ENCODE results near the gene CDK14. TPM values are rescaled to one million over a fixed set of nuclear protein-coding genes. Genes with fewer than 3 reads are reported as not detected.

The CDK14 gene
- total and polyA plus RNA-seq, 10 of the 15 experiments (the other 5 are each of a cell fraction or from before 2014, with no cell fraction given), result 6.5 to 61.3 (median 24.2) TPM

DNA sequence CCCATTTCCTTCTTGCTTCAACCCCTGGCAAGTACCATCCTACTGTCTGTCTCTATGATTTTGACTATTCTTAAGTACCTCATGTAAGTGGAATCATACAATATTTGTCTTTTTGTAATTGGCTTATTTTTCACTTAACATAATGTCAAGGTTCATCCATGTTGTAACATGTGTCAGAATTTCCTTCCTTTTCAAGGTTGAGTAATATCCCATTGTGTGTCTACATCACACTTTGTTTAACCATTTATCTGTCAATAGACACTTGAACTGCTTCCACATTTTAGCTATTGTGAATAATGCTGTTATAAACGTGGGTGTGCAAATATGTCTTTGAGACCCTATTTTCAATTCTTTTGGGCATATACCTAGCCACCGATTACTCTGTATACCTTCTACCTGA lies 14.0 kb upstream of the CDK14 start:
- H3K9me3 ChIP-seq (replicated peaks; ENCODE audit: control insufficient read depth, insufficient read depth, low read length), result no peaks in the 10 kb centered on the region
- ATAC-seq (no peak), DNase-seq (ENCODE audit: low read depth, low spot score) (no peak), FAIRE-seq (no peak)
- H3K9ac ChIP-seq (ENCODE audit: control insufficient read depth, insufficient read depth, low read length), result no peak overlapping the region
- no peaks in the 10 kb centered on the region for H3K79me2 ChIP-seq (ENCODE audit: control insufficient read depth, insufficient read depth, low read length)
- POLR2A ChIA-PET, result no interaction called here
- BruUV-seq (replicated peaks), result no TSS peak
- no peak overlapping the region for H3K27ac ChIP-seq (ENCODE audit: control insufficient read depth, insufficient read depth)
- no peaks in the 10 kb centered on the region for H3K27me3 ChIP-seq (replicated peaks in 1 of 2; ENCODE audit: control insufficient read depth in 2 of 2, insufficient read depth in 2 of 2, low read length in 1 of 2)
- in situ Hi-C loops (cut with MboI) (no loop called here), intact Hi-C loops (cut with micrococcal nuclease; ENCODE audit: unreplicated experiment) (no loop called here)
- H4K20me1 ChIP-seq (ENCODE audit: control insufficient read depth, insufficient read depth), result no peaks in the 10 kb centered on the region
- no peak overlapping the region for H2AFZ ChIP-seq (ENCODE audit: control insufficient read depth, low read depth, low read length)
- WGBS (ENCODE audit: insufficient coverage, insufficient replicate concordance, low lambda C conversion rate, missing lambda C conversion rate), result 71% methylated on average over 2 of the region's 2 CpGs
- H3K36me3 ChIP-seq (ENCODE audit: control insufficient read depth in 2 of 2, insufficient read depth in 2 of 2, low read length in 1 of 2), result no peaks in the 10 kb centered on the region
- H3K4me1 ChIP-seq (ENCODE audit: control insufficient read depth, insufficient read depth, low read length), result no peaks in the 10 kb centered on the region
- no peak for TF ChIP-seq CEBPB (IDR thresholded peaks at IDR 0.05; ENCODE audit: borderline replicate concordance in 1 of 2, low read depth in 2 of 2, low read length in 2 of 2)
- TF ChIP-seq HDGF (IDR thresholded peaks at IDR 0.05), result no peak
- no peak for TF ChIP-seq ZSCAN29 (IDR thresholded peaks at IDR 0.05)
- no peak for TF ChIP-seq ASH2L (IDR thresholded peaks at IDR 0.05; ENCODE audit: borderline replicate concordance, low read depth)
- no peak for TF ChIP-seq SP1 (IDR thresholded peaks at IDR 0.05; ENCODE audit: low read depth, low read length)
- TF ChIP-seq CBX3 (IDR thresholded peaks at IDR 0.05; ENCODE audit: borderline replicate concordance, low read depth), result no peak
- no peak for TF ChIP-seq ESRRA (IDR thresholded peaks at IDR 0.05; ENCODE audit: low read length)
- no peak for TF ChIP-seq CHD4 (IDR thresholded peaks at IDR 0.05)
- TF ChIP-seq ETV6 (conservative IDR thresholded peaks at IDR 0.05 in 1 of 2, IDR thresholded peaks at IDR 0.05 in 1 of 2; ENCODE audit: borderline replicate concordance in 1 of 2, low read depth in 1 of 2), result no peak
- RAD21 ChIA-PET (ENCODE audit: unreplicated experiment), result no interaction called here
- H3K4me2 ChIP-seq (ENCODE audit: control insufficient read depth, insufficient read depth), result no peak overlapping the region
- CTCF ChIA-PET, result interaction anchor here (4.0 kb wide), 1 partner anchor 14 kb away, joined by 19 read pairs; the partner anchor contains the start of gene CDK14
- H3K4me3 ChIP-seq, result no peak overlapping the region
- SMC1A ChIA-PET (ENCODE audit: uncharacterized antibody, unreplicated experiment), result no interaction called here

DNA sequence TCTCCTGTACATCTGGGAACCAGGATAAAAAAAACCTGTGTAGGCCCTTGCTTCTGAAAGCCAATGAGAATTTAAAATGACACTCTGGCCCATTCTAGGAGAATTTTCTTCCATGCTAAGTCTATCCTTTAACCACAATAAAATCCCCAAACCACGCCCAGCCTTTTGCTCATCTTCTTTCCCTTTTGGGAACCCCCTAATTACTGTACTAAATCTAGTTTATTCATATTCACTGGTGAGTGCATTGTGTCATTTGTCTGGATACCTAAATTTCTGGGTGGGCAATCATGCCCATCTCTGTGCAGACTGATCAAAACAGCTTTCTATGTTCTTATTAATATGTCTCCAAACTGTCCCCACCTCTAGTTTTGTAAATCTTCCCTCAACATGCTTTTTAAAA lies 11.7 kb upstream of the CDK14 start:
- Histone ChIP-seq H3K4me2 (ENCODE audit: control insufficient read depth, insufficient read depth) (no peak overlapping the region), H3K9ac (ENCODE audit: control insufficient read depth, insufficient read depth, low read length) (no peak overlapping the region), H3K27me3 (replicated peaks in 1 of 2; ENCODE audit: control insufficient read depth in 2 of 2, insufficient read depth in 2 of 2, low read length in 1 of 2) (no peaks in the 10 kb centered on the region), H2AFZ (ENCODE audit: control insufficient read depth, low read depth, low read length) (no peak overlapping the region), H3K79me2 (ENCODE audit: control insufficient read depth, insufficient read depth, low read length) (no peaks in the 10 kb centered on the region), H3K9me3 (replicated peaks; ENCODE audit: control insufficient read depth, insufficient read depth, low read length) (no peaks in the 10 kb centered on the region), H4K20me1 (ENCODE audit: control insufficient read depth, insufficient read depth) (no peaks in the 10 kb centered on the region), H3K4me3 (no peak overlapping the region), H3K36me3 (ENCODE audit: control insufficient read depth in 2 of 2, insufficient read depth in 2 of 2, low read length in 1 of 2) (no peaks in the 10 kb centered on the region), H3K4me1 (ENCODE audit: control insufficient read depth, insufficient read depth, low read length) (no peaks in the 10 kb centered on the region), H3K27ac (ENCODE audit: control insufficient read depth, insufficient read depth) (no peak overlapping the region)
- WGBS (ENCODE audit: insufficient coverage, insufficient replicate concordance, low lambda C conversion rate, missing lambda C conversion rate), result 0% methylated on average over 1 of the region's 1 CpG
- no peak for DNase-seq (ENCODE audit: low read depth, low spot score)
- TF ChIP-seq NFIC (IDR thresholded peaks at IDR 0.05; ENCODE audit: low read depth, low read length), result no peak
- TF ChIP-seq, protein P1, sequence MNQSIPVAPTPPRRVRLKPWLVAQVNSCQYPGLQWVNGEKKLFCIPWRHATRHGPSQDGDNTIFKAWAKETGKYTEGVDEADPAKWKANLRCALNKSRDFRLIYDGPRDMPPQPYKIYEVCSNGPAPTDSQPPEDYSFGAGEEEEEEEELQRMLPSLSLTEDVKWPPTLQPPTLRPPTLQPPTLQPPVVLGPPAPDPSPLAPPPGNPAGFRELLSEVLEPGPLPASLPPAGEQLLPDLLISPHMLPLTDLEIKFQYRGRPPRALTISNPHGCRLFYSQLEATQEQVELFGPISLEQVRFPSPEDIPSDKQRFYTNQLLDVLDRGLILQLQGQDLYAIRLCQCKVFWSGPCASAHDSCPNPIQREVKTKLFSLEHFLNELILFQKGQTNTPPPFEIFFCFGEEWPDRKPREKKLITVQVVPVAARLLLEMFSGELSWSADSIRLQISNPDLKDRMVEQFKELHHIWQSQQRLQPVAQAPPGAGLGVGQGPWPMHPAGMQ (IDR thresholded peaks at IDR 0.05; ENCODE audit: borderline replicate concordance), result no peak
- no peak for TF ChIP-seq EZH2 (IDR thresholded peaks at IDR 0.05; ENCODE audit: borderline replicate concordance, control insufficient read depth, low read depth, low read length)
- TF ChIP-seq RUNX3 (IDR thresholded peaks at IDR 0.05; ENCODE audit: low read length), result peak; percentile 39; the same call in 1 of the 2 replicates
- TF ChIP-seq ZNF274 (IDR thresholded peaks at IDR 0.05; ENCODE audit: insufficient read depth, insufficient read length), result no peak
- TF ChIP-seq JUNB (IDR thresholded peaks at IDR 0.05), result no peak
- ChIA-PET CTCF (interaction anchor here (1.3 to 4.0 kb wide), 2 partner anchors 10 to 11 kb away, joined by 3 to 19 read pairs; partner anchors contain the start of gene CDK14), RAD21 (ENCODE audit: unreplicated experiment) (no interaction called here), SMC1A (ENCODE audit: uncharacterized antibody, unreplicated experiment) (interaction anchor here (1.4 kb wide), 1 partner anchor 12 kb away, joined by 4 read pairs; no protein-coding TSS in a partner anchor), POLR2A (interaction anchor here (0.6 to 0.7 kb wide), 2 partner anchors 8 to 609 kb away, joined by 3 read pairs; no protein-coding TSS in a partner anchor)
- BruUV-seq (replicated peaks), result no TSS peak
- intact Hi-C loops (cut with micrococcal nuclease; ENCODE audit: unreplicated experiment) (no loop called here), in situ Hi-C loops (cut with MboI) (no loop called here)
- ATAC-seq, result peak; percentile 80
- no peak for FAIRE-seq

Measured in GM12878 (cell line).